Endothelial cell of umbilical vein (primary cell): ENCODE data around the gene UBE2M. TPM values are rescaled to one million over a fixed set of nuclear protein-coding genes. Genes with fewer than 3 reads are reported as not detected.

Experiments used
- BruUV-seq: library from RNA; stranded (reverse); fragments of 400-500 nt; replicated peaks from 2 replicates; lab custom pipeline; 2021; lab: Mats Ljungman, UMichigan
- CTCF ChIA-PET: fragments of 300-600, 350-600 bp; sonication (Branson Sonifier 250); formaldehyde crosslinking; loops from one replicate; lab custom pipeline; 2021; ENCODE audit warnings: antibody characterized with exemption, inconsistent platforms; lab: Charles Lee
- POLR2A ChIA-PET: fragments of 300-600, 350-600 bp; sonication (Branson Sonifier 250); formaldehyde crosslinking; loops from one replicate; lab custom pipeline; 2021; ENCODE audit warnings: antibody characterized with exemption, inconsistent platforms; lab: Charles Lee
- DNase-seq: peaks from one replicate; pipeline ENCODE4 v3.0.0-alpha.2; 2011; ENCODE audit warnings: low read depth, low spot score
- FAIRE-seq: peaks from 2 replicates; lab custom pipeline; 2011; peaks lifted over from hg19 to GRCh38; lab: Jason Lieb, UNC
- H2AFZ ChIP-seq: 2 replicates; pipeline ENCODE4 v1.6.0; 2012; ENCODE audit warnings: low read depth, low read length, control low read depth, inconsistent platforms
- H3K27ac ChIP-seq: 2 replicates; pipeline ENCODE4 v1.5.1; 2011; ENCODE audit warnings: low read depth, mild to moderate bottlenecking, control low read depth, low read length, moderate library complexity; ENCODE audit not compliant: insufficient read depth
- H3K27me3 ChIP-seq, 2 experiments: 2 replicates each; pipeline versions ENCODE4 v1.6.0 to v1.6.1; 2011; ENCODE audit warnings: low read length in 2 of 2, mixed read lengths in 1 of 2; ENCODE audit not compliant: control insufficient read depth in 2 of 2, insufficient read depth in 2 of 2
- H3K36me3 ChIP-seq, 2 experiments: 2 replicates in 1 of 2; 3 replicates in 1 of 2; pipeline ENCODE4 v1.5.1; 2011; ENCODE audit warnings: low read length in 2 of 2, mild to moderate bottlenecking in 1 of 2, moderate library complexity in 1 of 2; ENCODE audit not compliant: control insufficient read depth in 2 of 2, insufficient read depth in 2 of 2; ENCODE audit errors: extremely low read depth in 1 of 2
- H3K4me1 ChIP-seq: 3 replicates; pipeline ENCODE4 v1.5.1; 2011; ENCODE audit warnings: mild to moderate bottlenecking, low read length; ENCODE audit not compliant: control insufficient read depth, insufficient read depth; ENCODE audit errors: extremely low read depth
- H3K4me2 ChIP-seq: 2 replicates; pipeline ENCODE4 v1.6.1; 2011; ENCODE audit warnings: low read length, control low read depth, mixed read lengths; ENCODE audit not compliant: insufficient read depth
- H3K4me3 ChIP-seq, 3 experiments: fragments of 200-600 bp in 1 of 3; sonication (generic), shearing (Covaris generic) in 1 of 3; replicated peaks in 1 of 3; 2 replicates each; pipeline ENCODE4 v1.5.1; 2011 to 2016; ENCODE audit warnings: control low read depth in 3 of 3, low read length in 3 of 3, mild to moderate bottlenecking in 2 of 3, inconsistent platforms in 1 of 3, low read depth in 1 of 3, moderate library complexity in 1 of 3; ENCODE audit not compliant: insufficient read depth in 1 of 3
- H3K79me2 ChIP-seq: 2 replicates; pipeline ENCODE4 v1.6.0; 2012; ENCODE audit warnings: low read length, inconsistent platforms; ENCODE audit not compliant: control insufficient read depth, insufficient read depth
- H3K9ac ChIP-seq: replicated peaks from 2 replicates; pipeline ENCODE3; 2011; ENCODE audit warnings: low read length, control low read depth; ENCODE audit not compliant: insufficient read depth; ENCODE audit errors: extremely low read depth
- H3K9me1 ChIP-seq: replicated peaks from 3 replicates; pipeline ENCODE4 v1.6.0; 2011; ENCODE audit warnings: mild to moderate bottlenecking, low read length; ENCODE audit not compliant: control insufficient read depth, insufficient read depth; ENCODE audit errors: extremely low read depth
- H3K9me3 ChIP-seq: replicated peaks from 2 replicates; pipeline ENCODE4 v1.5.1; 2012; ENCODE audit warnings: low read length, inconsistent platforms; ENCODE audit not compliant: control insufficient read depth, insufficient read depth
- H4K20me1 ChIP-seq: replicated peaks from 2 replicates; pipeline ENCODE3; 2011; ENCODE audit warnings: mild to moderate bottlenecking, low read length; ENCODE audit not compliant: control insufficient read depth, insufficient read depth; ENCODE audit errors: extremely low read depth
- CTCF ChIP-seq, 2 donors: IDR thresholded peaks; 1 replicate in 1 of 2; 2 replicates in 1 of 2; pipeline ENCODE4 v1.5.1; 2011; ENCODE audit warnings: low read length in 2 of 2, mild to moderate bottlenecking in 2 of 2, moderate library complexity in 2 of 2, control low read depth in 1 of 2, inconsistent platforms in 1 of 2, low read depth in 1 of 2; ENCODE audit not compliant: insufficient read depth in 1 of 2; ENCODE audit errors: extremely low read depth in 1 of 2
- FOS ChIP-seq: IDR thresholded peaks from 2 replicates; pipeline ENCODE4 v1.6.1; 2011; ENCODE audit warnings: mild to moderate bottlenecking, low read length, moderate library complexity, borderline replicate concordance; ENCODE audit not compliant: insufficient read depth
- GATA2 ChIP-seq: IDR thresholded peaks from 2 replicates; pipeline ENCODE4 v1.7.0; 2011; ENCODE audit warnings: low read depth, mild to moderate bottlenecking, moderate library complexity, mixed read lengths, low read length; ENCODE audit not compliant: insufficient read length, insufficient read depth
- dilution Hi-C: fragments of 300-500 bp; cut with MboI; formaldehyde crosslinking; loops from one replicate; pipeline ENCODE4 v1.15.0; 2019; ENCODE audit warnings: low sequenced_read_pairs; ENCODE audit not compliant: extremely low pct_ligation_motif_present
- intact Hi-C: fragments of 100-400 bp; cut with micrococcal nuclease; formaldehyde crosslinking; loops from one replicate; pipeline ENCODE4 v1.10.0; 2022
- polyA plus RNA-seq, 4 experiments: library from polyadenylated mRNA; depleted of rRNA in 3 of 4; stranded (reverse) in 3 of 4; unstranded in 1 of 4; fragments of >200 nt; gene quantifications; 2 replicates each; pipeline versions ENCODE4 v1.2.1 to v1.2.3, GENCODE V29; 2011 to 2012; ENCODE audit warnings: missing spikeins in 1 of 4
- total RNA-seq: library from RNA; stranded (reverse); gene quantifications from 2 replicates; pipeline ENCODE4 v1.2.3, GENCODE V29; 2021

The UBE2M gene
- total and polyA plus RNA-seq, 2 donors (not counting 3 experiments of a cell fraction or from before 2014, with no cell fraction given) = 87.8 to 102 TPM

- TF ChIP-seq FOS = no peak
- no peak for TF ChIP-seq CTCF (IDR thresholded peaks at IDR 0.05; ENCODE audit: extremely low read depth in 1 of 2, insufficient read depth in 1 of 2, low read depth in 1 of 2, low read length in 2 of 2)
- TF ChIP-seq GATA2 = no peak
- DNase-seq (no peak), FAIRE-seq (no peak)
- TSS peak; percentile 1 for BruUV-seq
- peaks cover 11 to 24% of the 10 kb centered on the region in 2 experiments for H3K36me3 ChIP-seq
- ChIA-PET CTCF (interaction anchor here (1.1 to 3.7 kb wide), 4 partner anchors 17 to 42 kb away, joined by 3 to 60 read pairs (median 18); partner anchors contain the start of genes MZF1 and ZBTB45), POLR2A (interaction anchor here (3.1 kb wide), 1 partner anchor 12 kb away, joined by 17 read pairs; the partner anchor contains the start of gene TRIM28)
- H3K9me3 ChIP-seq = no peaks in the 10 kb centered on the region
- no peaks in the 10 kb centered on the region for H3K9me1 ChIP-seq
- no peak overlapping the region for H3K4me3 ChIP-seq
- no peak overlapping the region for H3K9ac ChIP-seq
- peaks cover 23% of the 10 kb centered on the region for H3K79me2 ChIP-seq
- no peak overlapping the region for H3K4me2 ChIP-seq
- intact Hi-C loops (loop anchor here (1.0 kb wide), 1 partner anchor 37 kb away; the partner anchor contains the start of gene ZBTB45), dilution Hi-C loops (no loop called here)
- H2AFZ ChIP-seq = no peak overlapping the region
- H3K27me3 ChIP-seq = no peaks in the 10 kb centered on the region
- H3K4me1 ChIP-seq = peaks cover 34% of the 10 kb centered on the region
- H3K27ac ChIP-seq = no peak overlapping the region
- H4K20me1 ChIP-seq = no peaks in the 10 kb centered on the region
Measured at GRCh38 chr19:58555920-58556621, 2.3 kb downstream of the UBE2M start.
